PC-3 (cell line): ENCODE measurements around the gene ITGB1. TPM values are rescaled to one million over a fixed set of nuclear protein-coding genes. Genes with fewer than 3 reads are reported as not detected.

Source experiments
- ATAC-seq: fragments of 200-7000 bp; cut with Tn5 transposase; 2 replicates; pipeline ENCODE4 v1.9.1; 2020; ENCODE audit warnings: mild to moderate bottlenecking, moderate library complexity
- BruUV-seq: library from RNA; stranded (reverse); fragments of 400-500 nt; replicated peaks from 2 replicates; lab custom pipeline; 2021; lab: Mats Ljungman, UMichigan
- CTCF ChIA-PET: fragments of 300-600 bp; sonication (Branson Sonifier 250); formaldehyde crosslinking; loops from one replicate; lab custom pipeline; 2022; ENCODE audit warnings: antibody characterized with exemption; lab: Charles Lee
- POLR2A ChIA-PET: fragments of 300-600 bp; sonication (Branson Sonifier 250); formaldehyde crosslinking; loops from one replicate; lab custom pipeline; 2022; ENCODE audit warnings: antibody characterized with exemption; ENCODE audit not compliant: unreplicated experiment; lab: Charles Lee
- DNase-seq: peaks from one replicate; pipeline ENCODE4 v3.0.0-alpha.2; 2015
- H2AFZ ChIP-seq: fragments of 300-600 bp; sonication (generic); 2 replicates; pipeline ENCODE4 v1.6.0; 2016; ENCODE audit warnings: antibody characterized with exemption, low read length
- H3F3A ChIP-seq: fragments of 300-600 bp; sonication (generic); one replicate; pipeline ENCODE4 v1.6.0; 2017; ENCODE audit warnings: antibody characterized with exemption, low read length, control low read depth, mild to moderate bottlenecking; ENCODE audit not compliant: unreplicated experiment
- H3K27ac ChIP-seq: fragments of 300-600 bp; sonication (generic); 2 replicates; pipeline ENCODE4 v1.5.1; 2016; ENCODE audit warnings: mild to moderate bottlenecking, low read length
- H3K27me3 ChIP-seq: fragments of 300-600 bp; sonication (generic); 2 replicates; pipeline ENCODE4 v1.6.1; 2016; ENCODE audit warnings: low read length, mixed read lengths
- H3K36me3 ChIP-seq: fragments of 300-600 bp; sonication (generic); 2 replicates; pipeline ENCODE4 v1.6.1; 2016; ENCODE audit warnings: low read depth, mixed run types, low read length, mixed read lengths
- H3K4me1 ChIP-seq: fragments of 300-600 bp; sonication (generic); 2 replicates; pipeline ENCODE4 v1.5.1; 2016; ENCODE audit warnings: low read length; ENCODE audit not compliant: insufficient read depth
- H3K4me2 ChIP-seq: fragments of 300-600 bp; sonication (generic); 2 replicates; pipeline ENCODE4 v1.6.0; 2016; ENCODE audit warnings: low read length
- H3K4me3 ChIP-seq: fragments of 300-600 bp; sonication (generic); 2 replicates; pipeline ENCODE4 v1.5.1; 2016; ENCODE audit warnings: mild to moderate bottlenecking, low read length, mixed read lengths
- H3K79me2 ChIP-seq: fragments of 300-600 bp; sonication (generic); 2 replicates; pipeline ENCODE4 v1.6.1; 2017; ENCODE audit warnings: low read length, mixed read lengths
- H3K9ac ChIP-seq: fragments of 300-600 bp; sonication (generic); 2 replicates; pipeline ENCODE4 v1.6.0; 2016; ENCODE audit warnings: mild to moderate bottlenecking, low read length
- H3K9me2 ChIP-seq: fragments of 300-600 bp; sonication (generic); replicated peaks from 2 replicates; pipeline ENCODE4 v1.6.1; 2016; ENCODE audit warnings: mixed run types, low read length, mixed read lengths
- H3K9me3 ChIP-seq: fragments of 300-600 bp; sonication (generic); 2 replicates; pipeline ENCODE4 v1.6.1; 2016; ENCODE audit warnings: low read length, mixed read lengths
- H4K20me1 ChIP-seq: fragments of 300-600 bp; sonication (generic); 2 replicates; pipeline ENCODE4 v1.6.1; 2016; ENCODE audit warnings: low read length, mixed read lengths
- CTCF ChIP-seq: fragments of 300-600 bp; sonication (generic); conservative IDR thresholded peaks from 2 replicates; pipeline ENCODE4 v1.5.1; 2017; ENCODE audit warnings: antibody characterized with exemption, low read depth, mild to moderate bottlenecking, low read length
- EZH2 ChIP-seq: fragments of 300-600 bp; sonication (generic); IDR thresholded peaks from one replicate; pipeline ENCODE4 v1.6.1; 2017; ENCODE audit warnings: antibody characterized with exemption, mild to moderate bottlenecking, low read length; ENCODE audit not compliant: unreplicated experiment
- EZH2phosphoT487 ChIP-seq: fragments of 300-600 bp; sonication (generic); IDR thresholded peaks from 2 replicates; pipeline ENCODE4 v1.6.1; 2018; ENCODE audit warnings: mild to moderate bottlenecking, antibody characterized with exemption, low read length, borderline replicate concordance
- intact Hi-C: fragments of 100-400 bp; cut with micrococcal nuclease; formaldehyde crosslinking; loops from 2 replicates; pipeline ENCODE4 v1.9.0; 2023
- total RNA-seq: library from RNA; depleted of rRNA; stranded (reverse); fragments of >200 nt; gene quantifications from 2 replicates; pipeline ENCODE4 v1.2.3, GENCODE V29; 2014

Gene ITGB1
- total RNA-seq, 1 experiment from 2014 or later, result 1,010 TPM

GRCh38 chr10:32955790-32956189 lies 2.2 kb downstream of the ITGB1 start:
- no TSS peak for BruUV-seq

GRCh38 chr10:32955299-32955772 lies 2.7 kb downstream of the ITGB1 start:
- DNase-seq (peak; percentile 57), ATAC-seq (no peak)
- Histone ChIP-seq H3K4me3 (peak overlapping the region; percentile 75), H3K9me2 (no peaks in the 10 kb centered on the region), H3K27me3 (no peaks in the 10 kb centered on the region), H3K79me2 (peaks cover 95% of the 10 kb centered on the region), H3K9me3 (no peaks in the 10 kb centered on the region), H3K36me3 (peaks cover 44% of the 10 kb centered on the region), H3K4me1 (peaks cover 68% of the 10 kb centered on the region), H2AFZ (no peak overlapping the region), H3K9ac (peak overlapping the region; percentile 92), H3K27ac (peak overlapping the region; percentile 63), H3K4me2 (peak overlapping the region; percentile 83), H3F3A (peaks cover 13% of the 10 kb centered on the region), H4K20me1 (peaks cover 71% of the 10 kb centered on the region)
- CTCF ChIA-PET, result interaction anchor here (1.2 kb wide), 1 partner anchor 54 kb away, joined by 6 read pairs; no protein-coding TSS in a partner anchor
- POLR2A ChIA-PET, result interaction anchor here (0.5 to 3.1 kb wide), 4 partner anchors 26 to 1536 kb away, joined by 3 to 33 read pairs (median 3); no protein-coding TSS in a partner anchor
- no TSS peak for BruUV-seq
- intact Hi-C loops, result loop anchor here (5.0 kb wide), 1 partner anchor 158 kb away; no protein-coding TSS in a partner anchor
- TF ChIP-seq CTCF, result no peak
- no peak for TF ChIP-seq EZH2phosphoT487
- no peak for TF ChIP-seq EZH2

More at GRCh38 chr10:32955790-32956189, 2.2 kb downstream of the ITGB1 start:
- Histone ChIP-seq H3K9me3 (no peaks in the 10 kb centered on the region), H3K4me2 (peak overlapping the region; percentile 83), H3K79me2 (peaks cover 95% of the 10 kb centered on the region), H3K27me3 (no peaks in the 10 kb centered on the region), H3K36me3 (peaks cover 44% of the 10 kb centered on the region), H3K27ac (peak overlapping the region; percentile 63), H3K4me1 (peaks cover 68% of the 10 kb centered on the region), H4K20me1 (peaks cover 66% of the 10 kb centered on the region), H3K9me2 (no peaks in the 10 kb centered on the region), H3F3A (peaks cover 13% of the 10 kb centered on the region), H3K4me3 (peak overlapping the region; percentile 75), H2AFZ (no peak overlapping the region), H3K9ac (peak overlapping the region; percentile 92)
- TF ChIP-seq EZH2 (no peak), CTCF (no peak), EZH2phosphoT487 (no peak)
- POLR2A ChIA-PET, result interaction anchor here (0.6 to 3.1 kb wide), 3 partner anchors 25 to 380 kb away, joined by 3 to 33 read pairs (median 7); no protein-coding TSS in a partner anchor
- no peak for DNase-seq
- intact Hi-C loops, result loop anchor here (5.0 kb wide), 1 partner anchor 158 kb away; no protein-coding TSS in a partner anchor
- no peak for ATAC-seq
- CTCF ChIA-PET, result interaction anchor here (1.2 kb wide), 1 partner anchor 54 kb away, joined by 6 read pairs; no protein-coding TSS in a partner anchor
